Stimulated activated CD4-positive, alpha-beta T cell treated with anti-CD3 and anti-CD28 coated beads, Interleukin-1b, Interleukin-23, amount 100 ng/mL, for 1 hour (primary cell): ENCODE measurements around the gene KAT2B.

Experiments used
- DNase-seq, 2 donors: peaks; one replicate each; pipeline ENCODE4 v3.0.0-alpha.2; 2020; ENCODE audit warnings: low read depth in 2 of 2

KAT2B gene

DNA sequence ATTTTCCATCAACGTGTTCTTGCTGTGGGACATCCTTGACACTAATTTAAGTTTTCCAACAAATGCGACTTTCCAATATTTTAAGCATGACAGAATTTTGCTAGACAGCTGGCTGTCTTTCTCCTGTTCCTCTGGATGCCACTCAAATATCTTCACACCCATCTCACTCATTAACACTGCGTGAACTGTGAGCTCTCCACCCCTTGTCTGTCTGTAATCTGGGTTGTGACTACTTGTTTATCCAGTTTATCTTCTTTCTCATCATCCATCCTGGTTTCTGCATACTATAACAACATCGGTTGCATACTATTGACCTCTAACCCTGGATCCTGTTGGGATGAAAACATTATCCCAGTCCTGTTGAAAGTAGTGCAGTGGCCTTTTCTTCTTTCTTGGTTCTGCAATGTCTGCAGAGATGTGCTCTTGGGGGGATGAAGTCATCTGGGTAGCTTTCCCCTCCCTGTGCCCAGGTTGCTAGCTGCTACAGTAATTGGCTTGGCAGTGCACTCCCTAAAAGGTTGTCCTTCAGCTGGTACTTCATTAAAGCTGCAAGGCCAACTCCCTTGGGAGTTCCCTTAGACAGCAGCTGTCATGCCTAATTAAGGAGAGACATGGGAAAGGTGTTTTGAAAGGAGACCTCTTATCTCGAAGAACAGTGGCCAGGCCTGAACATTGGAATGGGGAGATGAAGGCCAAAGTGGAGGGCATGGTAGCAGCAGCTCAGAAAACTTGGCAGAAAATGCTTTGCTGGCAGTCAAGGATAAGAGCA lies 24.7 kb downstream of the KAT2B start:
- no peak for DNase-seq

DNA sequence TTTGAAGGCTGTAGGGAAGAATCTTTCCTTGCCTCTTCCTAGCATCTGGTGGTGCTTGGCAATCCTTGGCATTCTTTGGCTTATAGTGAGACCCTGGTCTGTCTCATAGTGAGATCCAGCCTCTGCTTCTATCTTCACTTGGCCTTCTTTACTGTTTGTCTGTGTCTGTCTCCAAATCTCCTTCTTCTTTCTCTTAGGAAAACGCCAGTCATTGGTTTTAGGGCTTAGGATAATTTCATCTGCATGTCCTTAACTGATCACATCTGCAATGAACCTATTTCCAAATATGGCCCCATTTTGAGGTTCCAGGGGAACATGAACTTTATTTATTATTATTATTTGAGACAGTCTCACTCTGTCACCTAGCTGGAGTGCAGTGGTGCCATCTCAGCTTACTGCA lies 25.8 kb downstream of the KAT2B start:
- DNase-seq = no peak

DNA sequence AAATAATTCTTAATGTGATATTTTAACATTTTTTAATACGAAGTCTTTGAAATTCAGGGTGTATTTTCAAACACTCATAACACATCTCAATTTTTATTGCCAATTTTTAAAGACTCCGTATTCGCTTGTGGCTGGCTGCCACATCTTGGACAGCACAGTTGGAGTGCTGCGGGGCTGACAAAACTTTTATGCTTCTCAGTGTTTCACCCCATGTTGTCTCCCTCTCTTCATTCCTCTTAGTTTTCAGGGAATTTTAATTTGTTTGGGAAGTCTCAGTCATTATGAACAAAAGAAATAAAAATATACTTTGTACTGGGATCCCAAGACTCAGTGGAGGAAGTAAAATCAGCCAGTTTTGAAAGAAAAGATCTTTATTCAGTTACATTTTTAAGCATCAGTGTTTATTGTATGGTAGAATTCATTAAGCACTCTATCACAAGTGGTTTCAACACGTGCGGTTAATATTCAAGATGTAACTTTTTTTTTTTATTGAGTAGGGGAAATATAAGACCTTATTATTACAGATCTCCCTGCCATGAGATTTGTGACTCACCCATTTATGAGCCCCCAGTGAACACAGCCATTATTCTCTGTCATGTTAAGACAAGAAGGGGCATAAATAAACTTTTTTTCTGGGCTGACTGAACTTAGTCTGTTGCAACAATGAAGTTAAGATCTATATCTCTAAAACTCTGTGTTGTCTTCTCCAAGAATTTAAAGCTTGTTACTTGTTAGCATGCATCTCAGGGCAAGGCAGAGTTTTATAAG lies 26.8 kb downstream of the KAT2B start:
- no peak for DNase-seq

DNA sequence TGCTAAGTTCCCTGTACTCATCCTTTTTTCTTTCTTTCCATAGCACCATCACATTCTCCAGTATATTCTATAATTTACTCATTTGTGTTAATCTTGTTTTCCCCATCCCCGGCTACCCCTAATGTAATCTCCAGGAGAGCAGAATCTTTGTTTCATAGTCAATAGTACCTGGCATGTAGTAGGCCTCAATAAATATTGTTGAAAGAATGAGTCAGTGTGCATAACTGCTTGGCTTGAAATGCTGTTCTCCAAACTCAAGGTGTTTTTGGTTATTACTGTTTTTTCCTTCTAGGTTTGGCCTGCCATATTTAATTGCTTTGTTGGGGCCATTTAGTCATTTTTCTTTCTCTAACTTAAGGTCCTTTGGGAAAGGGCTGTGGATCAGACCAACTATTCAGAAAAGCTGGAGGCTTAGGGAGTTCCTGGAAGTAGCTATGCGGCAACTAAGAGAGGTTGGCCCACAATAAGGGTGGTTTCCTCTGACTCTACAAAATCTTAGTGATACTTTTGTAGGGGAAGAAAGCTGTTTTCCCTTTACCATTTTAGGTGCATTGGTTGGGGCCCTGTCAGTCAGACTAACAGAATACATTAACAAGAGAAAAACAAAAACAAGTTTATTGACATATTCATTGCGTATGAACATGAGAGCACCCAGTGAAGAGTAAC lies 28.4 kb downstream of the KAT2B start:
- DNase-seq = no peak

DNA sequence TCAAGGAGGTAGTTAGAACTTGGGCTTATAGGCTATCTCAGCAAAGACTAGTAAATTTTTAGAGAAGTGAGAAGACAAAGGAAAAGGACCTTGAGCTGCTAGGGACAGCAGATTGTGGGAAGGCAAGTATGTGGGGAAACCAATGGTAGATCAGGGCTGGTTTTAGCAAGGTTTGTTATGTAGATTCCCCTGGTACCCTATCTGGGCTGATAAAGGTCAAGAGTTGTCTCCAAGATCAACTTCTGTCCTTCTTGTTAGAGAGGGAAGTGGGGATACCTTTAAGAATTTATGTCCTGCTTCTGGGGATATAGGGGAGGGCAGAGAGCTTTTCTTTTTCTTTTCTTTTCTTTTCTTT lies 28.9 kb downstream of the KAT2B start:
- no peak for DNase-seq

DNA sequence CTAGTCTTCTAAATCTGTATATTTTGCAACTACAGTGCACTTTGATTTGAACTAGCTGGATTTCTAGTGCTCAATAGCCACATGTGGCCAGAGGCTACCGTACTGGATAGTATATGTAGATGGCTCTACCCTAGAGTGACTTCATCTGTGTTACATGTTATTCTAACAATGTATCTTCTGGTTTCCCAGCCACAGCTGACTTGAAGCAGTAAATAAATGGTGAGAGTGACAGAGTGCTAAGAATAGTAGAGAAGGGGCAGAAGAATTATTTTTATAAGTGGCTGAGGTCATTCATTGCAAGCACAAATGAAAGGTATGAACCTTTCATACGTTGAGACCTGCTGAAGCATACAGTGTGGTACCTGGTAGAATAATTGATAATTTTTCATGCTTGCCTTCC lies 30.9 kb downstream of the KAT2B start:
- no peak for DNase-seq

DNA sequence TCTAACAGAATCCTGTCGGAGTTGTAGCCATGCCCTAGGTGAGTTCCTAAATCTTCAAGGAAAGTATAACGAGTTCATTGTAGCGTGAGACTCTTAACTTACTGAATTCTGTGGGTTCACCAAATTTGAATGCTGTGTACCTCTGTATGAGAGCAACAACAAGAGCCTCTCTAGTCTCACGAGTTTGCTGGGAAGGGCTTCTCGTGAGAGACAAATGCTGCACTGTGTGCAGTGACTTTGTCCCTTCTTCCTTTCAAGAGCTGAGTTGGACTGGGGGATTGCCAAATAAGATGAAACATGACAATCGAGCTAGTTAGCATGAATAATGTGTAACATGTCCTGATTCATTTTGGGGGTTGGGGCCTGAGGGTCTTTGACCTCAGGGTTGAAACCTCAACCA lies 32.2 kb downstream of the KAT2B start:
- no peak for DNase-seq

DNA sequence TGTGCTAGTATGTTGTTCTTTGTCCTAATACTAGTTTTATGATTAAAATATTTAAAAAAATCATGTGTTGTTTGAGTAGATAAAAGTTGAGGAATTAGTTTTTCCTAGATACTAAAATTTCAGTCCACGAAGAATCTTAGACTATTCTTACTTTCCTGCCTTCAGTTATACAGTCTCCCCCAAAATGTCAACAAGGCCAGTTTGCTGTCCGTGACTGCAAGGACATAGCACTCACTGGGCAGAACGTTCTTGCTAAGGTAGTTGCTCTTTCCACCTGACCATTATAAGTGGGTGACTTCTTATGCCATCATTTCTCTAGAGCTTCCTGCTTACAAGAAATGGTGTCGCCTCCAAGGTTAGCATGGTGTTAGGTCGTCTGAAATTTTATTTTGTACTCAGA lies 32.8 kb downstream of the KAT2B start:
- DNase-seq = no peak

DNA sequence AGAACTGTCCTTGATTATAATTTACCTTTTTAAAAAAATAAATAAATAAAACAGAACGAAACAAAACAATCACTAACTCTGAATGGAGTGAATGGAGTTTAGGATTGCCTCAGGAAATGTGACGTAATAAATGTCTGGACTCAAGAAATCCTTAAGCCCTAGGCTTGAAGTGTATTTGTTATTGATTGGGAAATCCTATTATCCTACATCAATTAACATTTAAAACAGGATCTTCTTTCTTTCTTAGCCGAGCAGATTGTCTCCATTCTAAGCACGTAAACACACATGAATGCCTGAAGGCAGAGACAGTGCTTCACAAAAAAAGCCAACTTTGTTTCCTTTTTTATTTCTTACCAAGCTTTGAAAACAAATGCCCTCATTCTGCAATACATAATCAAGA lies 33.4 kb downstream of the KAT2B start:
- DNase-seq = no peak

DNA sequence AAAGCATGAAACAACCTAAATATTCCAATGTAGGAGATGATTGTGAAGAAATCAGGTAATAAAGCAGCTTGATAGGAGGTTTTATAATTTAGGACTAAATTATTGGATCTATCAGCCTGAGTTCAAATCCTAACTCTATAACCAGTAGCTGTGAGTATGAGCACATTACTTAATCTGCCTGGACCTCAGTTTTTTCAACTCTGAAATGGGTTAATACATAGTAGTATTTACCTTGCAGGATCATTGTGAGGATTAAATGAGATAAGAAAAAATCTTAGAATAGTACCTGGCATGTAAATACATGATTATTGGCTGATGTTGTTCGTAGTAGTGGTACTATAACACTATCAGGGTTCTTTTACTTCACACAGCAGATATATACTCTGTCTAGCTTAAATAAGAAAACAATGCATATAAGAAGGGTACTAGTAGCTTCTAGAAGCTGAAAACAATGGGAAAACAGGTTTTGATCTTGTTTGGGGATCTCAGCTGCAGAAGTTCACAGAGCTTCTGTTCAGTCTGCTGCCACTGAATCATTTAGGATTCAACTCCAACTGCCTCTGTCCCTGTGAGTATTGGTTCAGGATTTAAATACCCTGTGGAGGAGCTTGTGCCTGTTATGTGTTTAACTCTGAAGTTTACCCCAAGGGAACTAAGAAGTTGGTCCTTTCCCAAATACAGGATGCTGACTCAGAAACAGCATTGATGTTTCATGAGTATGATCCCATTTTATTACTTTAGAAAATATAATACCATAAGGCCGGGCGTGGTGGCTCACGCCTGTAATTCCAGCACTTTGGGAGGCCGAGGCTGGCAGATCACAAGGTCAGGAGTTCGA lies 34.2 kb downstream of the KAT2B start:
- no peak for DNase-seq

DNA sequence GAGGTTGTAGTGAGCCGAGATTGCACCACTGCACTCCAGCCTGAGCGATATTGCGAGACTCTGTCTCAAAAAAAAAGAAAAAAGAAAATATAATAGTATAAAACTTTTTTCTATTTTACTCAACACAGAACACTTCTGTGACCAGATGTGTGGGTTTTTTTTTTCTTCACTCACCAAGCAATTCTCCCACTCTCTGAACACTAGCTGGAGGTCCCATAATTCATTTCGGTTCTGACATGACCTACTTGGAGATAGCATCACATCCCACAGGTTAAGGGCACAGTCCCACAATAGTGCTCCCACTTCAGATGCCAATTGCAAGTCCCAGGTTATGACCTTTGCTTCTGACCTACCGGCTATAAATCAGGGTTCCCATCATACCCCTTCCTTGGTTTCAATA lies 35.0 kb downstream of the KAT2B start:
- no peak for DNase-seq

DNA sequence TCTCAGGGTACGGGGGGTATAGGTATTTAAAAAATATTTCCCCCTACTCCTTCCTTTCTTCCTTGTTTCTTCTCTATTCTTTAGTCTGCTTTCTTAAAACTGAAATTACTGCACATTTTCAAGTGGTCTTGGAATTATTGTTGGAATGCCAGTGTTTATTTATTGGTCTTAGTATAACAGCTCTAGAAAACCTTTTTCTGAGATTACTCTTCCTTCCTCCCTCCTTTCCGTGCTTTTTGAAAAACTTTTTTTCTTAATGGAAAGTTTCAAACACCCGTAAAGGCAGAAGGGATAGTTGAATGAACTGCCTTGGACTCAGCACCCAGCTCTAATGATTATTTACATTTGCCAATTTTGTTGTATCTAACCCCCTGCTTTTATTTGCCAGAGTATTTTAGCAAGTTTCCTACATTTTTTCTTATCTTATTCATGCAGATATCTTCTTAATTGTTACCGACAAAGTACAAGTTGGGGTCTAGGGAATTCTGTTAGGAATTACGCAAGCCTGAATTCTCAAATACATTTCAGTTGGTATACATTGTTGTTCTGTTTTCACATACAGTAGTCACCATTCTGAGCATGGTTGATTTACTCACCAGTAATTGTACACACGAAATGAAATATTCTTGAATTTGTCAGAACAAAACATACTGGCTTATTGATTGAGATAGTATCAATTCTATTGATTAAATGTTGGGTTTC lies 36.2 kb downstream of the KAT2B start:
- DNase-seq = no peak

DNA sequence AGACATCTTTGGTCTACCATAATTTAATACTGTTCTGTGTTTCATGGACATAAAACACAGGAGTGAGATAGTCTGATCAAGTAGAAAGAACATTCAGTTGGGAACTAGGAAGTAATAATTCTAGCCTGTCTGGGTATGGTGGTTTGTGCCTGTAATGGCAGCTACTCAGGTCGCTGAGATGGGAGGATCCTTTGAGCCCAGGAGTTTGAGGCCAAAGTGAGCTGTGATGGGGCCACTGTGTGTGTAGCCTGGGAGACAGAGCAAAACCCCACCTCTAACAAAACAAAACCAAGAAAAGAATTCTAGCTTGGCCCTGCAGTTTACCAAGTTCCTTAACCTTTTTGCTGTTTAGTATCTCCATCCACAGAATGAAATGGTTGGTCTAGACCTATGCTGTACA lies 36.8 kb downstream of the KAT2B start:
- DNase-seq = no peak

DNA sequence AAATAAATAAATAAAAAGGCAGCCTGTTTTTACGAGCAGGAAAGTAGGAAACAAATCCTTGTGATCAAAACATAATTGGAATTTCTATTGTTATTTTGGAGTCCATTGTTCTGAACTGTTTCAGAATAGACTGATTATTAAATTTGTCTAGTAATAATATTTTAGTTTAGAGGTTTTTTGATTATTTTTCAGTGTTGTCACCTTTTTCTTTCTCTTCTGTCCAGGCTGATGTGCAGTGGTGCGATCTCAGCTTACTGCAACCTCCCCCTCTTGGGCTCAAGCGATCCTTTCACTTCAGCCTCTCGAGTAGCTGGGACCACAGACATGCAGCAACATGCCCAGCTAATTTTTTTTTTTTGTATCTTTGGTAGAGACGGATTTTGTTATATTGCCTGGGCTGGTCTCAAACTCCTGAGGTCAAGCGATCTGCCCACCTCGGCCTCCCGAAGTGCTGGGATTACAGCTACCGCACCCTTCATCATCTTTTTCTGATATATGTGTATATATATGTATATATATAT lies 38.0 kb downstream of the KAT2B start:
- DNase-seq = no peak

DNA sequence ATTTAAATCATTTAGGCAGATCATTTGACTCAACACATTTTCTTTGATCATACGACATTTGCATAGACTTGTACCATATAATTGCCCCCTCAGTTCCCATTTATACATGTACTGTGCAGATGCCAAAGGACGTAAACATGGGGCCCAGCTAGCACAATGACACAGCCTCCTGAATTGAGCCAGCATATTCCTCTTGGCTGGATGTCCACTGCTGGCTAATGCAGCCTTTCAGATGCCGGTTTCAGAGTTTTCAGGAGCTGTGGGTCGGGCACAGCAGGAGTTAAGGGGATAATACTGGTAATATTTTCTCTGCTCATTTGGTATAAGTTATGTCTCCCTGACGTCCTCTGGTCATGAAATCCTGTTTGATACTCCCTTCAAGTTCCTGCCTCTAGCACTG lies 39.4 kb downstream of the KAT2B start:
- DNase-seq = no peak

DNA sequence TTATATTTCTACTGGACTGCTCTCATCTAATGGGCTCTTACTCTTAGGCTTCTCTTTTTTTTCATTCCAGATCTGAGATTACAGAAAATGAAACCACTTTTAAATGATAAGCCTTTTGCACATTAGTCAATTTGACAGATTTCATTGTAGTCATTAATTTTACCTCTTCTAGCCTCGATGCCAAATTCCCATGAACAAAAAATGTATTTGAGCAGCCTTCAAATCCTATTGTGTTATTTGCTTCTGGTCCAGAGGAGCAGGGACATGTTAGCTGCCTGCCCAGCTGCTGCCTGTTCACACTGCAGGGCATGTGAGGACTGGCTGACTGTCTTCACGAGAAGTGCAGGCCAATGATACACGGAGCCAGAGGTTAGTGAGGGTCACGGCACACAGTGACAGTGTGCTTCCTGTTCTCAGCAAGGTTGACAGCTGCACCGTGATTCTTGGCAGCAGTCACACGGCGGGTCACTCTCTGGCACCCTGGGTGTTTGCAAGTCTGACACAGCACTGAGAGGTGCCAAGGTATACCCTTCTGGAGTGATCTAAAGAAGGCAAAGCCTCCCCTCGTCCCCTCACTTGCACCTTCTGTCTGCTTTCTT lies 40.8 kb downstream of the KAT2B start:
- no peak for DNase-seq

DNA sequence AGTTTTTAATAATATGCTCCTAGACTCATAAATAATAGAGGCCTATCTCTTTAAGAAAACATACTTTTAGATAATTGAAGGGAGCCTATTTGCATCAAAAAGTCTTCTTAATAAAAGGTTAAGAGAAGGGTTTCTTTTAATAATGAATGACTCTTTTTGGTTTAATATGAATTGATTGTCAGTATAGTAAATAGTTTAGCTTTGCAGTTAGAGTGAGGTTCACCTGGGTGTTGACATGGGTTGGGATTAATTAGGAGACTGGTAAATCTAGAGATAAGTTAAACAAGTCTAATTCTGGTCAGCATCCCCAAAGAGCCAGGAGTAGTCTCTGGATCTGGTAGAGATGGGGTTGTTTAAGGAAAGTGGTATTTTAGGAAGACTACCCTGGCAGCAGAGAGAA lies 43.0 kb downstream of the KAT2B start:
- no peak for DNase-seq

DNA sequence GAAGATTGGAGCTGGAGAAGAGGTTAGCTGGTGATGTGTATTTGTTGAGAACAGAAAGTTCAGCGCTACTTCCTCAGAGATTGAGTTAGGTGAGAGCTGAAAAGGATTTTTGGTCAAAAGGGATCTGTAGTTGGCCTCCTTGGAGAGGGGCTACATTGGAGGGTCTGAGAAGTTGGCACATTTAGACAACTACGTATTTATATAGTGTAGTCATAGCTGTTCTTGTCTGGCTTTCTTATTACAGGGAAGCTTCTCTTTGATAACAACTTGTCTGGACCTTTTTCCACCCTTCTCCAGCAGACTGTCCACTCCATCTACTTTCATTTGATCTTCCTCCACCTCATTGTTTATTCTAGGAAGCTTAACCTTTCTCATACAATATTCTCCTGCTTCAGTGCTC lies 43.7 kb downstream of the KAT2B start:
- no peak for DNase-seq

DNA sequence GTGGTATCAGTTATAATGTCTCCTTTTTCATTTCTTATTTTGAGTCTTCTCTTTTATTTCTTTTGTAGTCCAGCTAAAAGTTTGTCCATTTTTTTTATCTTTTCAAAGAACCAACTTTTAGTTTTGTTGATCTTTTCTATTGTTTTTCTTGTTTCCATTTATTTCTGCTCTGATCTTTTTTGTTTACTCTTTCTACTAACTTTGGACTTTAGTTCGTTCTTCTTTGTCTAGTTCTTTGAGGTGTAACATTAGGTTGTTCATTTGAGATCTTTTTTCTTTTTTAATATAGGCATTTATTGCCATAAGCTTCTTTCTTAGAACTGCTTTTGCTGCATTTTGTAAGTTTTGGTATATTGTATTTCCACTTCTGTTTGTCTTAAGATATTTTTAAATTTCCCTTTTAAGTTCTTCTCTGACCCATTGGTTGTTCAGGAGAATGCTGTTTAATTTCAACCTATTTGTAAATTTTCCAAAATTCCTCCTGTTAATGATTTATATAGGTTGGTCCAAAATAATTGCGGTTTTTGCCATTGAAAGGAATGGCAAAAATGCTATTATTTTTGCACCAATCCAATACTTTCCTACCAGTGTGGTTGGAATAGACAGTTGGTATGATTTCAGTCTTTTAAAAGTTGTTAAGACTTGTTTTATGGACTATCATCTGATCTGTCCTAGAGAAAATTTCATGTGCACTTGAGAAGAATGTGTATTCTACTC lies 51.2 kb downstream of the KAT2B start:
- DNase-seq = no peak

DNA sequence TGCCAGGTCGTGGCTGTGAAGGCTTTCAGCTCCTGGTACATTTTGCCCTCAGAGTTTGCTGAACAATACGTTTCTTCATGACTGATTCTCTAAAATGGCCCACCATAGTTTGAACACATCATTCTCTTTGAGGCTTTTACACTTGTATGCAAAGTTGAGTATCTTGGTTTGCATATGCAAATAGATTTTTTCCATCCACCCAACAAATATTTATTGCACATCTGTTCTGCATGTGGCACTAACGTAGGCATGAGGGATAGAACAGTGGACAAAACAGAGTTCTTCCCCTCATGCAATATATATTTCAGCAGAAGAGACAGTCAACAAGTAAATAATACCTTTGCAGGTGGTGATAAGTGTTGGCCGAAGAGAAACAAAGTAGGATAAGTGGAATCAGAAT lies 55.2 kb downstream of the KAT2B start:
- no peak for DNase-seq
